CD14-positive monocyte (primary cell): Measurements from ENCODE around the gene HTRA2. TPM values are rescaled to one million over a fixed set of nuclear protein-coding genes. Genes with fewer than 3 reads are reported as not detected.

ENCODE experiments used
- DNase-seq, 3 donors: peaks; one replicate each; pipeline ENCODE4 v3.0.0-alpha.2; 2011 to 2022
- H2AFZ ChIP-seq: 2 replicates; pipeline ENCODE4 v1.6.0; 2012; ENCODE audit warnings: mild to moderate bottlenecking, low read depth, low read length, inconsistent platforms; ENCODE audit not compliant: insufficient read depth, poor library complexity, severe bottlenecking
- H3K27ac ChIP-seq, 2 donors: 1 replicate in 1 of 2; 2 replicates in 1 of 2; pipeline ENCODE4 v1.5.1; 2012 to 2013; ENCODE audit warnings: low read length in 2 of 2, control low read depth in 1 of 2, inconsistent platforms in 1 of 2, low read depth in 1 of 2, mild to moderate bottlenecking in 1 of 2
- H3K27me3 ChIP-seq, 2 donors: one replicate each; pipeline versions ENCODE4 v1.6.0 to v1.6.1; 2011 to 2013; ENCODE audit warnings: low read length in 2 of 2; ENCODE audit not compliant: control insufficient read depth in 2 of 2, insufficient read depth in 2 of 2
- H3K36me3 ChIP-seq, 2 donors: replicated peaks in 1 of 2; 1 replicate in 1 of 2; 2 replicates in 1 of 2; pipeline versions ENCODE4 v1.5.1 to v1.6.1; 2012 to 2013; ENCODE audit warnings: low read length in 2 of 2, control low read depth in 1 of 2, inconsistent platforms in 1 of 2, mild to moderate bottlenecking in 1 of 2; ENCODE audit not compliant: insufficient read depth in 2 of 2, control insufficient read depth in 1 of 2
- H3K4me1 ChIP-seq, 2 donors: 1 replicate in 1 of 2; 2 replicates in 1 of 2; pipeline versions ENCODE4 v1.5.1 to v1.6.1; 2012 to 2013; ENCODE audit warnings: low read length in 2 of 2, control low read depth in 1 of 2, inconsistent platforms in 1 of 2, mild to moderate bottlenecking in 1 of 2, moderate library complexity in 1 of 2; ENCODE audit not compliant: insufficient read depth in 2 of 2, control insufficient read depth in 1 of 2
- H3K4me2 ChIP-seq: replicated peaks from 2 replicates; pipeline ENCODE3; 2012; ENCODE audit warnings: low read length, moderate library complexity, mild to moderate bottlenecking; ENCODE audit not compliant: poor library complexity, severe bottlenecking; ENCODE audit errors: extremely low read depth
- H3K4me3 ChIP-seq, 3 experiments: fragments of 200-600 bp in 1 of 3; sonication (generic) in 1 of 3; replicated peaks in 1 of 3; 1 replicate in 2 of 3; 2 replicates in 1 of 3; pipeline ENCODE4 v1.5.1; 2011 to 2013; ENCODE audit warnings: low read length in 3 of 3, mild to moderate bottlenecking in 3 of 3, control low read depth in 2 of 3, low read depth in 2 of 3, inconsistent platforms in 1 of 3, moderate library complexity in 1 of 3
- H3K79me2 ChIP-seq: 2 replicates; pipeline ENCODE4 v1.6.0; 2012; ENCODE audit warnings: mild to moderate bottlenecking, control low read depth, inconsistent platforms, low read length, moderate library complexity; ENCODE audit not compliant: insufficient read depth
- H3K9ac ChIP-seq: 2 replicates; pipeline ENCODE4 v1.6.0; 2017; ENCODE audit warnings: low read length, mild to moderate bottlenecking; ENCODE audit not compliant: insufficient read depth, poor library complexity, severe bottlenecking
- H3K9me3 ChIP-seq, 2 donors: replicated peaks in 1 of 2; 1 replicate in 1 of 2; 2 replicates in 1 of 2; pipeline versions ENCODE4 v1.5.1 to v1.6.1; 2012 to 2013; ENCODE audit warnings: low read length in 2 of 2, control low read depth in 1 of 2; ENCODE audit not compliant: control insufficient read depth in 1 of 2, insufficient read depth in 1 of 2
- H4K20me1 ChIP-seq: 2 replicates; pipeline ENCODE4 v1.6.0; 2012; ENCODE audit warnings: mild to moderate bottlenecking, low read length, control low read depth, moderate library complexity; ENCODE audit not compliant: insufficient read depth
- H3K27ac Mint-ChIP-seq, 7 donors: one replicate each; pipeline ENCODE4 v1.8.0; 2020; ENCODE audit warnings: mild to moderate bottlenecking in 7 of 7, mixed read lengths in 7 of 7, moderate library complexity in 6 of 7, inconsistent platforms in 2 of 7
- H3K27me3 Mint-ChIP-seq, 3 donors: one replicate each; pipeline ENCODE4 v1.8.0; 2021 to 2022; ENCODE audit warnings: low read depth in 3 of 3, mild to moderate bottlenecking in 3 of 3, mixed read lengths in 3 of 3, moderate library complexity in 3 of 3, inconsistent platforms in 1 of 3
- H3K36me3 Mint-ChIP-seq, 2 donors: one replicate each; pipeline ENCODE4 v1.8.0; 2020; ENCODE audit warnings: mixed read lengths in 2 of 2, inconsistent platforms in 1 of 2, mild to moderate bottlenecking in 1 of 2
- H3K4me1 Mint-ChIP-seq: one replicate; pipeline ENCODE4 v1.8.0; 2020; ENCODE audit warnings: mild to moderate bottlenecking, mixed read lengths
- H3K4me3 Mint-ChIP-seq, 2 donors: one replicate each; pipeline ENCODE4 v1.8.0; 2020; ENCODE audit warnings: mild to moderate bottlenecking in 2 of 2, mixed read lengths in 2 of 2, moderate library complexity in 1 of 2
- H3K9me3 Mint-ChIP-seq, 7 donors: one replicate each; pipeline ENCODE4 v1.8.0; 2020 to 2022; ENCODE audit warnings: mixed read lengths in 7 of 7, mild to moderate bottlenecking in 6 of 7, moderate library complexity in 6 of 7, inconsistent platforms in 2 of 7
- CTCF ChIP-seq: fragments of 200-600 bp; IDR thresholded peaks from one replicate; pipeline ENCODE4 v1.8.0; 2022; ENCODE audit warnings: antibody characterized with exemption, mild to moderate bottlenecking
- WGBS: methylation state at CpG from one replicate; pipeline ENCODE4 v1.1.5; 2013; ENCODE audit warnings: missing lambda C conversion rate; ENCODE audit not compliant: insufficient coverage; 5-methylcytosine and 5-hydroxymethylcytosine counted together
- intact Hi-C, 2 donors: fragments of 100-400 bp; cut with micrococcal nuclease; formaldehyde crosslinking; loops; one replicate each; pipeline versions ENCODE4 v1.15.0 to v1.15.1; 2023
- polyA plus RNA-seq, 3 donors: library from polyadenylated mRNA; depleted of rRNA in 1 of 3; unstranded in 2 of 3; stranded (reverse) in 1 of 3; fragments of 300-500 nt in 2 of 3; fragments of >200 nt in 1 of 3; fragmentation: Illumina TruSeq in 2 of 3; gene quantifications; 1 replicate in 2 of 3; 2 replicates in 1 of 3; pipeline ENCODE4 v1.2.3, GENCODE V29; 2012 to 2021

The HTRA2 gene
- polyA plus RNA-seq, 3 donors, result 11.3 to 20.5 (median 15.0) TPM

GRCh38 chr2:74551942-74552913, 22.5 kb downstream of the HTRA2 start:
- Mint-ChIP-seq H3K4me1 (peaks cover 53% of the 10 kb centered on the region), H3K27ac (peak overlapping the region in 1 of 7 donors; percentile 8), H3K4me3 (peak overlapping the region in 1 of 2 donors; percentile 32), H3K27me3 (peaks cover 3 to 7% (median 6%) of the 10 kb centered on the region in 3 donors), H3K9me3 (no peaks in the 10 kb centered on the region), H3K36me3 (peaks cover 23 to 32% of the 10 kb centered on the region in 2 donors)
- Histone ChIP-seq H3K36me3 (peaks cover 10 to 12% of the 10 kb centered on the region in 2 donors), H4K20me1 (peaks cover 12% of the 10 kb centered on the region), H3K4me1 (peaks cover 38 to 59% of the 10 kb centered on the region in 2 donors), H3K27ac (no peak overlapping the region), H3K4me3 (no peak overlapping the region), H3K9ac (no peak overlapping the region), H3K79me2 (peaks cover 63% of the 10 kb centered on the region), H3K9me3 (no peaks in the 10 kb centered on the region), H3K4me2 (no peak overlapping the region), H2AFZ (no peak overlapping the region), H3K27me3 (no peaks in the 10 kb centered on the region)
- intact Hi-C loops, result loop anchor here (5.0 kb wide), 1 partner anchor 35 kb away; no protein-coding TSS in a partner anchor
- no peak for DNase-seq
- TF ChIP-seq CTCF, result no peak
- WGBS, result 65% methylated on average over 20 of the region's 21 CpGs

DNA sequence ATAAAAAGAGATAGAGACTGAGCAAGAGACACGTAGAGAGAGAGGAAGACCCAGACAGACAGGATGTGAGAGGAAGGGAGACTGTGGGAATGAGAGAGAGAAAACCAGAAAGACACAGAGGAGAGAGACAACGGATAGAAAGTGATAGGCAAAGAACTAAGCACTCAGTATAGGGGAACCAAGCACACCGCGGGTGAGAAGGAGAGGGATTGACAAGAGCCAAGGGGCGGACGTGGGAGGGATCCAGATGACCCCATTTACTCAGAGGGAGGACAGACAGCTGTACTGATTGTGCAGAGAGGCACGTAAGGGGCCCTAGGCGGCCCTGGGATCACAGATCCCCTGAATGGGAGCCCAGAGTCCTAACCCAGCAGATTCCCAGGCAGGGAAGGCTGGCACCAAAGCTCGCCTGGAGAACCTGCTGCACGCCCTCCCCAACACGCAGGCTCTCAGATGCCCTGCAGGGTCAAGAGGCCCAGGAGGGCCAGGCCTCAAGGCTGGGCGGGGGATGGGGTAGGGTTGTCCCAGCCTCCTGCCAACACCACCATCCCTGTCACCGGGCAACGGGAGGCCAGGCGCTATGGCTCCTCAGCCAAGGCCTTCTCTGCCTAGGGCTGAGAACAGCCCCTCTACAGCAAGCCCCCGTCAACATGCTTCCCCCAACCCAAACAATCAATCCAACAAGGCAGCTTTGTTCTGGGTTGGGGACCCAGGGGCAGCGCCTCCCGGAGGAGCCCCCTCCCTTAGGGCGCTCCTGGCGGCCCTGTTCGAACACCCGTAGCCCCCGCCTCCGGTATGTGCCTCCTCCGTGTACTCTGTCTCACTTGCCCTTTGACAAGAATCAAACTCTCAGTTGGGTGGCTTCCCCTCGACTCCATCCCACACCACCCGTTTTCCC, 23.4 kb downstream of the HTRA2 start:
- H3K27me3 Mint-ChIP-seq, result peaks cover 5 to 7% (median 5%) of the 10 kb centered on the region in 3 donors
- peak overlapping the region; percentile 51 to 67 for H3K4me3 Mint-ChIP-seq
- H3K4me1 ChIP-seq, result peaks cover 38 to 60% of the 10 kb centered on the region in 2 donors
- peaks cover 53% of the 10 kb centered on the region for H3K4me1 Mint-ChIP-seq
- intact Hi-C loops, result loop anchor here (5.0 kb wide), 1 partner anchor 34 kb away; no protein-coding TSS in a partner anchor
- peak overlapping the region in 5 of 7 donors; percentile 15 to 91 (median 84) for H3K27ac Mint-ChIP-seq
- no peaks in the 10 kb centered on the region for H3K9me3 Mint-ChIP-seq
- peak overlapping the region; percentile 90 for H2AFZ ChIP-seq
- no peak for TF ChIP-seq CTCF
- H3K36me3 ChIP-seq, result peaks cover 18 to 21% of the 10 kb centered on the region in 2 donors
- WGBS, result 87% methylated on average over 23 of the region's 27 CpGs
- no peak for DNase-seq
- H3K4me3 ChIP-seq, result peak overlapping the region in 1 of 3 experiments; percentile 99
- peak overlapping the region in 1 of 2 donors; percentile 94 for H3K27ac ChIP-seq
- peak overlapping the region; percentile 97 for H3K4me2 ChIP-seq
- H3K27me3 ChIP-seq, result no peaks in the 10 kb centered on the region
- no peaks in the 10 kb centered on the region for H3K9me3 ChIP-seq
- H4K20me1 ChIP-seq, result peaks cover 15% of the 10 kb centered on the region
- H3K79me2 ChIP-seq, result peaks cover 71% of the 10 kb centered on the region
- H3K36me3 Mint-ChIP-seq, result peaks cover 28 to 39% of the 10 kb centered on the region in 2 donors
- peak overlapping the region; percentile 88 for H3K9ac ChIP-seq
